ENCODE measurements around the gene ANKHD1.

ANKHD1 gene

DNA sequence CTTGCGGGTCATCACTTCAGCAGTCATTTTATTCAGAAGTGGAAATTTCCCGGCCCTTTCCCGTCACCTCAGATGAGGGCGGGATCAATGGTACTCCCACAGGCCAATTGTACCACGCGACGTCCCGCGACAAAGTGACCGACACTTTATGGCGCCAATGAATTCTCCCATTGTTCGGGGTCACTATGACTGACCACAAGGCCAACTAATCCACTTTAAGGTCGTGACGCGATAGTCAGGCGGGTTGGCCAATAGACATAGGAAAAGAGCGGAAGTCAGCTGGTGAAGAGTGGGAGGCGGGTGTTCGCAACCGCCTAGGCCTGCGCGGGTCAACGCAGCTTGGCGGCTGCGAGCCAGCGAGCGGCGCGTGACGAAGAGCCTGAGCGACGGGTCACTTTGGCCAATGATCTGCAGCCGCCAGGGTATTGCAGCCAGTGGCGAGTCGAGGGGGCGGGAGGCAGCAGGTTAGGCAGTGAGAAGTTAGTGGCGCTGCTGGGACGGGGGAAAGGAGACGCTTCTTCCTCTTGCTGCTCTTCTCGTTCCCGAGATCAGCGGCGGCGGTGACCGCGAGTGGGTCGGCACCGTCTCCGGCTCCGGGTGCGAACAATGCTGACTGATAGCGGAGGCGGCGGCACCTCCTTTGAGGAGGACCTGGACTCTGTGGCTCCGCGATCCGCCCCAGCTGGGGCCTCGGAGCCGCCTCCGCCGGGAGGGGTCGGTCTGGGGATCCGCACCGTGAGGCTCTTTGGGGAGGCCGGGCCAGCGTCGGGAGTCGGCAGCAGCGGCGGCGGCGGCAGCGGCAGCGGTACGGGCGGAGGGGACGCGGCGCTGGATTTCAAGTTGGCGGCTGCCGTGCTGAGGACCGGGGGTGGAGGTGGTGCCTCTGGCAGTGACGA is at the start of gene ANKHD1:
TSS of gene ANKHD1 (plus strand) at position 472 of the 896 bp plus-strand sequence. CDS start at position 607, 135 bp downstream.
- DNase-seq, result peak; percentile 99

DNA sequence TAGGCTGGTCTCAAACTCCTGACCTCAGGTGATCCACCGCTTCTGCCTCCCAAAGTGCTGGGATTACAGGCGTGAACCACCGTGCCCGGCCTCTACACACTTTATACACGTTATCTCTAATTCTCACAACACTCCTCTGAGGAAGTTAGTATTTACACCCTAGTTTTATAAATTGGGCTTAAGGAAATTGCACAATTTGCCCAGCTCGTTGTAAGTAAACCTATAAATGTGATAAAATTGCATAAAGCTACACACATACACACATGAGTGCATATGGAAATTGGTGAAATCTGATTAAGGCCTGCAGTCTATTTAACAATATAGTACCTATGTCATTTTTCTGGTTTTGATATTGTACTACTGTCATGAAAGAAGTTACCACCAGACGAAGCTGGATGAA is 46.1 kb upstream of the ANKHD1 start:
- no peak for DNase-seq

- no peak for DNase-seq
These were observed 44.5 kb upstream of the ANKHD1 start for GRCh38 chr5:140356853-140357725.

DNA sequence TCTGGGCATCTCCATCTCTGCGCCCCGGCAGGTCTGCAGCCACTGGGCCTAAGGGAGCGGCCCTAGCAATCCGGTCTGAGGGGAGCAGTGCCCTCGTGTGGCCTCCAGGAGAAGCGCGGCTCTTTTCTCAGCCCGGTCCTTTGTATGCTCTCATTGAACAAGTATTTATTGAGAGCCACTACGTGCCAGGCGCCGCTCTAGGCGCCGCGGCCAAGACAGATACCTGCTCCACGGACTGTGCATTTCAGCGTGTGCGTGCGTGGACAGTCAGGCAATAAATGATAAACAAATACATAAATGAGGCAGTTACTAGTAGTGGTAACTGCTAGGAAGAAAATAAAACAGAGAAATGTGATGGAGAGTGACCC is 43.9 kb upstream of the ANKHD1 start:
- DNase-seq, result peak; percentile 87

GRCh38 chr5:140358738-140359310 is 42.8 kb upstream of the ANKHD1 start:
- no peak for DNase-seq

GRCh38 chr5:140360101-140360500 is 41.5 kb upstream of the ANKHD1 start, which contains the start of gene SLC4A9:
Gene SLC4A9 (plus strand): TSS chr5:140360194. CDS start chr5:140360237, 43 bp downstream.
- DNase-seq, result no peak

DNA sequence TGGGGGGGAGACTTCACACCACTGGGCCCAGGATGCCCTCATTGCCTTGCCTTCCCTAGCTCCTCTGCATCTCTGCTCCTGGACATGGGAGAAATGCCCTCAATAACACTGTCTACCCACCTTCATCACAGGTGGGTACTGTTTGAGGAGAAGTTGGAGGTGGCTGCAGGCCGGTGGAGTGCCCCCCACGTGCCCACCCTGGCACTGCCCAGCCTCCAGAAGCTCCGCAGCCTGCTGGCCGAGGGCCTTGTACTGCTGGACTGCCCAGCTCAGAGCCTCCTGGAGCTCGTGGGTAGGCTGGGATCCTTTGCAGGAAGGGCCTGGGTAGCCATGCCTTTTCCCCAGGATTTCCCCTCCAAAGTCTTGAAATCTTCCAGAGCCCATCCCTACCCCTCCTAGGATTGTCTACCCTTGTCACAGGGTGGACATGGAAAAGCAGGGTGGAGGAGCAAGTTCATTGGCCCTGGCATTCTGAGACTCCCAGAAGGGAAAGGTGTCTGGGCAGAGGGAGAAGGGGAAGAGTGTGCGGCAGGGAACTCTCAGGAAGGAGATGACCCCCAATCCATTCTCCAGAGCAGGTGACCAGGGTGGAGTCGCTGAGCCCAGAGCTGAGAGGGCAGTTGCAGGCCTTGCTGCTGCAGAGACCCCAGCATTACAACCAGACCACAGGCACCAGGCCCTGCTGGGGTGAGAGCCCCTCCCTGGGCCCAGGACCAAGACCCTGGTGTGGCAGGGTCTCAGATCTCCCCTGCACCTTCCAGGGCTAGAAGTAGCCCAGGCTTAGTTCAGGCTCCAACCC is 40.8 kb upstream of the ANKHD1 start:
- DNase-seq, result no peak

DNA sequence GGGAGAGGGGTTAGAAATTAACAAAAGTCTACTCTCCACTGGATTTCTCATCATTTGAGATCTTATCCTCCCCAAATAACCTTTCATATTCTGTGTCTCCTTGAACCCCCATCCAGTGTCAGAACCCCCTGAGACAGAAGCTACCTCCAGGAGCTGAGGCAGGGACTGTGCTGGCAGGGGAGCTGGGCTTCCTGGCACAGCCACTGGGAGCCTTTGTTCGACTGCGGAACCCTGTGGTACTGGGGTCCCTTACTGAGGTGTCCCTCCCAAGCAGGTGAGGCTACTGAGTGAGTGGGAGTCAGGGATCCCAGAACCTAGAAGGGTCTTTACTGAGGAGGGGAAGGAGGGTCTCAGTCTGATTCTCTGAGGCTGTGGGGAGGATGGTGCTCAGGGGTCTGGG is 39.7 kb upstream of the ANKHD1 start:
- DNase-seq, result no peak

DNA sequence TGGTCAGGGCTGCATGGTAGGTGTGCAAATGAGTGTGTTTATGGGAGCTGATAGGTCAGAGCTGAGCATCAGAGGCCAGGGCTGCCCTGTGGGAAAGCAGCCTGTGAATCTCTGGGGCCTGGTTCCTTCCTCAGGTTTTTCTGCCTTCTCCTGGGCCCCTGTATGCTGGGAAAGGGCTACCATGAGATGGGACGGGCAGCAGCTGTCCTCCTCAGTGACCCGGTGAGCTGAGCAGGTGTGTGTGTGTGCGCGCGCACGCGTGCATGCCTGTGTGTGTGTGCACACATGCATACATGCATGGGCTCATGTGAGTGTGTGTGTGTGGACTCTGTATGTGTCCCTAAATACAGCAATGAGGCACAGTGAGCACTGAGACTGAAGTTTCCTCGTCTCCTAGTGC is 39.3 kb upstream of the ANKHD1 start:
- DNase-seq, result no peak

DNA sequence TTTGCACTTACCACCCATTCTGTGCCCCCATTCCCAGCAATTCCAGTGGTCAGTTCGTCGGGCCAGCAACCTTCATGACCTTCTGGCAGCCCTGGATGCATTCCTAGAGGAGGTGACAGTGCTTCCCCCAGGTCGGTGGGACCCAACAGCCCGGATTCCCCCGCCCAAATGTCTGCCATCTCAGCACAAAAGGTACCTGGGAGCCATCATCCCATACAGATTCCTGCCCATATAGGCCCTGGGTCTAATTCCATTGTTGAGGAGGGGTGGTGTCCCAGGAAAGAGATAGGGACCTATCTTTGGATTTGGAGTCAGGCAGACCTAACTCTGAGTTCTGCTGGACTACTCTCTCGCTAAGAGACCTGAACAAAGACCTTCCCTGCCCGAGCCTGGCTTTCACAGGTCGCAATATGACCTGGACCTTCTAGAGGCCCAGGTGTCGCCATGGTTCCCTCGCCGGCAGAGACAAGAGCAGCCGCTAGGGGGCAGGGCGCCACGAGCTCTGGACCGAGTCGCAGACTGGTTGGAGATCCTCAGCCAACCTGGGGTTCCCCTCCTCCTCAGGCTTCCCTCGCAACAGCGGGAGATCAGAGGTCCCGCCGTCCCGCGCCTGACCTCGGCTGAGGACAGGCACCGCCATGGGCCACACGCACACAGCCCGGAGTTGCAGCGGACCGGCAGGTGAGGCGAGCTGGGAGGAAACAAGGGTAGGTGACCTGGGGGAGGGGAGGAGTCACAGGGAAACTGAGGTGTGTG is 38.6 kb upstream of the ANKHD1 start:
- DNase-seq, result peak; percentile 37

DNA sequence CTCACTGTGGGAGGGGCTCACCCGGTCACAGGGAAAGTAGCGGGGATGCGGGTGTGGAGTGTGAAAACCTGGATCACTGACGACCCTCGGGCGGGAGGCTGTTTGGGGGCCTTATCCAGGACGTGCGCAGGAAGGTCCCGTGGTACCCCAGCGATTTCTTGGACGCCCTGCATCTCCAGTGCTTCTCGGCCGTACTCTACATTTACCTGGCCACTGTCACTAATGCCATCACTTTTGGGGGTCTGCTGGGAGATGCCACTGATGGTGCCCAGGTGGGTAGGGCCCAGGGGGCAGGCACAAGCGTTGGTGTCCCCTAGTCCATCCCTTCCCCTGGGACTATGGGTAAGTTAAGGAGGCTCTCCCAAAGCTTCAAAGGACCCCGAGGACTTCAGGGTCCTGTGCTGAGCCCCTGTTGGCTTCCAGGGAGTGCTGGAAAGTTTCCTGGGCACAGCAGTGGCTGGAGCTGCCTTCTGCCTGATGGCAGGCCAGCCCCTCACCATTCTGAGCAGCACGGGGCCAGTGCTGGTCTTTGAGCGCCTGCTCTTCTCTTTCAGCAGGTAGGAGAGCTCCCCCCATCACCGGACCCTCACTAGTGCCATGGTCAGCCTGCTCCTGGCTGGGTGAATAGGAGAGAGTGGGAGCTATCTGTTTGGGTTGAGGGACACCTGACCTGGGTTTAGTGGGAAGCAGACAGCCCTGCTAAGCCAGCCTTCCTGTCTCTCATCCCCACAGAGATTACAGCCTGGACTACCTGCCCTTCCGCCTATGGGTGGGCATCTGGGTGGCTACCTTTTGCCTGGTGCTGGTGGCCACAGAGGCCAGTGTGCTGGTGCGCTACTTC is 37.8 kb upstream of the ANKHD1 start:
- no peak for DNase-seq

DNA sequence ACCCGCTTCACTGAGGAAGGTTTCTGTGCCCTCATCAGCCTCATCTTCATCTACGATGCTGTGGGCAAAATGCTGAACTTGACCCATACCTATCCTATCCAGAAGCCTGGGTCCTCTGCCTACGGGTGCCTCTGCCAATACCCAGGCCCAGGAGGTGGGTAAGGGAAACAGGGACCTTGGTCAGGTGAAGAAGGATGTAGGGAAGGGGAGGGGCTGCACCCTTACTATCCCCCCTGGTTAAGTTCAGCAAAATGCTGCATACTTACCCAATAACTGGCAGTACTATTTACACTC is 37.2 kb upstream of the ANKHD1 start:
- DNase-seq, result no peak

DNA sequence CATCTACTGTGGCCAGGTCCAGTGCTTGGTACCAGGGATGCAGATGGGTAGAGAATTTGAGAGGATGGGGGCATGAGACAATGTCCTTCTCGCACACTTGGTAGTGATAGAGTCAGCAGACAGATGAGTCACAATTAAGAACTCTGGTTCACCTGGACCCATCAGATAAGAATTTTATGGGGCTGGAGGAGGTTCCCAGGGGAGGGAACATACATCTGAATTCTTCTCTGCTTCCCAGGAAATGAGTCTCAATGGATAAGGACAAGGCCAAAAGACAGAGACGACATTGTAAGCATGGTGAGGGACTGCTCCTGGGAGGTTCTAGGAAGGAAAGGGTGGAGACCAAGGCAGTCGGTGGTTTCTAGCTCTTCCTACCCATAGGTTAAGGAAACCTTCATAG is 36.4 kb upstream of the ANKHD1 start:
- no peak for DNase-seq

DNA sequence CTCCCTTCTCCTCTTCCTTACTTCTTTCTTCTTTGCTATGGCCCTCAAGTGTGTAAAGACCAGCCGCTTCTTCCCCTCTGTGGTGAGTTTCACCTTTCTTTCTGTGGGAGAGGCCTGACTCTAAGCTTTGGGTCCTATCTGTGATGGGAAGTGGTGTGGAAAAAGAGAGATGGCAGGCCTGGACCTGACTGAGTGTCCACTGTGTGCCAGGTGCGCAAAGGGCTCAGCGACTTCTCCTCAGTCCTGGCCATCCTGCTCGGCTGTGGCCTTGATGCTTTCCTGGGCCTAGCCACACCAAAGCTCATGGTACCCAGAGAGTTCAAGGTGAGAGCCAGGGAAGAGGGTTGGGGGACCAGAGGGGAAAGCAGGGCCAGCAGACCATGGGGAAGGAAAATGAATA is 35.7 kb upstream of the ANKHD1 start:
- no peak for DNase-seq

DNA sequence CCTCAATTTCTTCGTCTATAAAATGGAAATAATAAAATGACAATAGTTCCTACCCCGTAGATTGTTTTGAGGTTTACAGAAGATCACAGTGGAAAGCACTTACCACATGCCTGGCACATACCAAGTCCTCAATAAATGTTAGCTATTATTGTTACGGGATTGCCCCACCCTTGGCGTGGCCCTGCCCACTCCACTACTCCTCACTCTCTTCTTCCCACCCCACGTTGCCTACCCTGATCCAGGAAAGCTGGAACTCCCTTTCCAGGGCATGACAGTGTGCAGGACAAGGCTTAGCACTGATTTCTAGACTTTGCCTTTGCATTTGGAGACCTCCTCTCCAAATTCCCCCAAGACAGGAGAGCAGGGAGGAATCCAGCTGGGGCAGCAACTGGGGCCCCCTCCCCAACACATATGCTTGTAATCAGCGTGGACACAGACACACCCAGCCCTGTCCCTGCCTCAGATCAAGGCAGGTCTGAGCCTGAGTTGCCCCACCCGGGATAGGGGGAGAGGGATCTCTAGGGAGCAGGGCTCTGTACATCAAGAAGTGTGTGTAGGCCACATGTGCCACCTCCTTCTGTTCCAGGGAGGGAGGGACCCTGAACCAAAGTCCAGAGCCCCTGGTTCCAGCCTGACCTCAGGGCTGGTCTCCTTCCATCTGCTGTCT is 34.9 kb upstream of the ANKHD1 start:
- DNase-seq, result no peak

- DNase-seq, result no peak
These were observed 34.2 kb upstream of the ANKHD1 start for GRCh38 chr5:140367256-140368013.

DNA sequence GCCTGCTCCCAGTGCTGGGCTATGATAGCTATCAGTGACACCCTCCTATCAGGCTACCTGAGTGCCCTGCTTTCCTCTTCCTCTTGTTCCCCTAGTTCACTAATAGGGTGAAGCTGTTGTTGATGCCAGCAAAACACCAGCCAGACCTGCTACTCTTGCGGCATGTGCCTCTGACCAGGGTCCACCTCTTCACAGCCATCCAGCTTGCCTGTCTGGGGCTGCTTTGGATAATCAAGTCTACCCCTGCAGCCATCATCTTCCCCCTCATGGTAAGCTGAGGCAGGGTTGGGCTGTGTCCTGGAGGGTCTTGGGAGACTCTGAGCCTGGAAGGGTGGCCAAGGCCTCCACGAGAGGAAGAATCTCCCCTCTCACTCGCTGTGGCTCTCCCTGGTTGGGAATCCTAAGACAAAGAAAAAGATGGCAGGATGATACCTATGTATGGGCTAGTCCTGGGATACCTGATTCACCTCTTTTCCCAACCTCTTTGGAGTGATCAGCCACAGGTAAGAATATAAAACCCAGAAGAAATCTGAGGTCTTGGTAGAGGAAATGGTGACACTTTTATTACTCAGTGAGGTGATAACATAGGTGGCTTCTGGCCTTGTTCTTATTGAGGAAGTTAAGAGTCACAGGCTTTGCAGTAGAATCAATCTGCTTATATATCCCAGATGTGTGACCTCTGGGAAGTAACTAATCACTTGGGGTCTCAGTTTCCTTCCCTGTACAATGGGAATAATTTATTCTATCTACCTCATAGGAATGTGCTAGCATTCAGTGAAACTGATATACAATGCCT is 30.1 kb upstream of the ANKHD1 start:
- DNase-seq, result no peak

DNA sequence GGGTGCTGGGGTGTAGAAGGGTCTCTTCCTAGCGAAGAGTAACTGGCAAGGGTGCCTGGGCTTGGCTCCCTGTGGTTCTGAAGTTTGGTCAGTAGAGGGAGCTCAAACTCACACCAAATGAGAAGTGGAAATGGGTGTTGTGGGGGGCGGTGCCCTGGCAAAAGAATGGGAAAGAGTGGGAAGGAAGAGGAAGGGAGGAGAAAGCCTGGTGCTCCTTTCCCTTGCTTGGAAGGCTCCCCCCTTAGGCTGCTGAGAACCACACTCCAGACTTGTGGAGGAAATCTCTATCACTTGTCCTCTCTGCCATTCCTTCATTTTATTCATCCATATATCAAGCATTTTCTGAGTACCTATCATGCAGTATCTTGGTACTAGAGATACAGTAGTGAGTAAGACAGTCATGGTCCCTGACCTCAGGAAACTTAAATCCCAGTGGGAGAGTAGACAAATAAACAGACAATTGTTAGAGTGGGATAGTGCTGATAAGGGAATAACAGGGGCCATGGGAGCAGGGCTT is 28.6 kb upstream of the ANKHD1 start:
- DNase-seq, result peak; percentile 65

DNA sequence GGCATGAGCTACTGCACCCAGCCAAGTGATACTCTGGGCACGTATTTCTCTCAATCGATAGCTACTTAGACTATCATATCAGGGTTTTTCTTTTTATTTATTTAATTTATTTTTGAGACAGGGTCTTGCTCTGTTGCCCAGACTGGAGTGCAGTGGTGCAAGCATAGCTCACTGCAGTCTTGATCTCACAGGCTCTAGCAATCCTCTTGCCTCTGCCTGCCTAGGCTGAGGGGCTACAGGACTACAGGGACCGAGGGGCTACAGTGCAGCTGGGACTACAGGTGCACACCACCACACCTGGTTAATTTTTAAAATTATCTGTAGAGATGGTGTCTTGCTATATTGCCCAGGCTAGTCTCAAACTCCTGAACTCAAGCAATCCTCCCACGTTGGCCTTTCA is 20.3 kb upstream of the ANKHD1 start:
- DNase-seq, result no peak

All from kidney glomerular epithelial cell (primary cell).